K562 (cell line): ENCODE data around the gene NVL. TPM values are rescaled to one million over a fixed set of nuclear protein-coding genes. Genes with fewer than 3 reads are reported as not detected.

ENCODE experiments used
- HEY1 ChIP-seq: fragments of 250-450 bp; sonication (Bioruptor Pico); IDR thresholded peaks from 2 replicates; pipeline ENCODE4 v1.5.0; 2020; ENCODE audit warnings: mild to moderate bottlenecking, moderate library complexity, borderline replicate concordance
- KLF10 ChIP-seq: fragments of 250-450 bp; sonication (Bioruptor Pico); IDR thresholded peaks from 2 replicates; pipeline ENCODE4 v1.6.1; 2021; ENCODE audit warnings: matching md5 sums
- KLF16 ChIP-seq: IDR thresholded peaks from 2 replicates; pipeline ENCODE4 v1.6.1; 2016; ENCODE audit warnings: antibody characterized with exemption
- MCM5 ChIP-seq: fragments of 450-650 bp; IDR thresholded peaks from 2 replicates; pipeline ENCODE4 v1.6.1; 2016; ENCODE audit warnings: low read depth
- NONO ChIP-seq, 2 experiments: fragments of 200-400 bp in 1 of 2; fragments of 450-650 bp in 1 of 2; formaldehyde crosslinking in 1 of 2; IDR thresholded peaks; 2 replicates each; pipeline ENCODE4 v1.6.1; 2017; ENCODE audit warnings: low read depth in 2 of 2, mild to moderate bottlenecking in 2 of 2, moderate library complexity in 2 of 2, low read length in 1 of 2
- RBM34 ChIP-seq: fragments of 200-400 bp; formaldehyde crosslinking; IDR thresholded peaks from 2 replicates; pipeline ENCODE4 v1.6.1; 2018; ENCODE audit warnings: low read length, borderline replicate concordance; ENCODE audit not compliant: insufficient read depth
- SRSF3 ChIP-seq: fragments of 200-400 bp; formaldehyde crosslinking; IDR thresholded peaks from 2 replicates; pipeline ENCODE4 v1.6.1; 2016; ENCODE audit warnings: mild to moderate bottlenecking, low read length, moderate library complexity; ENCODE audit not compliant: insufficient read depth
- TCF3 ChIP-seq: sonication (generic); formaldehyde crosslinking; IDR thresholded peaks from 2 replicates; pipeline ENCODE4 v1.4.0; 2020; ENCODE audit warnings: mild to moderate bottlenecking, missing genetic modification reagents
- ZNF3 ChIP-seq: fragments of 250-450 bp; sonication (Bioruptor Pico); IDR thresholded peaks from 2 replicates; pipeline ENCODE4 v1.5.0; 2021; ENCODE audit warnings: mild to moderate bottlenecking, moderate library complexity
- ZNF445 ChIP-seq: fragments of 250-450 bp; sonication (Bioruptor Pico); IDR thresholded peaks from 2 replicates; pipeline ENCODE4 v1.4.0; 2020; ENCODE audit warnings: low read depth, mild to moderate bottlenecking, moderate library complexity
- ZNF551 ChIP-seq: fragments of 250-450 bp; sonication (Bioruptor Pico); IDR thresholded peaks from 2 replicates; pipeline ENCODE4 v1.5.0; 2021; ENCODE audit warnings: mild to moderate bottlenecking, moderate library complexity
- ZNF76 ChIP-seq: fragments of 250-450 bp; sonication (Bioruptor Pico); IDR thresholded peaks from 2 replicates; pipeline ENCODE4 v1.4.0; 2020; ENCODE audit warnings: mild to moderate bottlenecking, moderate library complexity, borderline replicate concordance
- polyA plus RNA-seq, 8 experiments: library from polyadenylated mRNA; depleted of rRNA in 4 of 8; stranded (reverse) in 5 of 8; unstranded in 3 of 8; fragments of >200 nt; fragmentation: Nextera tagmentation in 2 of 8; fragmentation: Illumina TruSeq in 1 of 8; extraction: Ambion mirVana in 2 of 8; extraction: Trizol in 1 of 8; gene quantifications; 2 replicates each; pipeline versions ENCODE4 v1.2.1 to v1.2.3, GENCODE V29; 2011 to 2014; ENCODE audit warnings: inconsistent platforms in 1 of 8, missing spikeins in 1 of 8
- total RNA-seq, 7 experiments: library from RNA; depleted of rRNA in 6 of 7; stranded (reverse); fragments of >200 nt in 6 of 7; fragmentation: Illumina TruSeq in 2 of 7; extraction: Trizol in 2 of 7; gene quantifications; 2 replicates each; pipeline versions ENCODE4 v1.2.1 to v1.2.3, GENCODE V29; 2011 to 2021; ENCODE audit warnings: low replicate concordance in 1 of 7
- TF ChIP-seq, protein P1 (sequence below), 2 experiments: fragments of 450-650 bp in 1 of 2; sonication (generic) in 1 of 2; formaldehyde crosslinking in 1 of 2; IDR thresholded peaks in 1 of 2; conservative IDR thresholded peaks in 1 of 2; 2 replicates each; pipeline versions ENCODE4 v1.6.1 to v1.8.1; 2016 to 2023; ENCODE audit warnings: mild to moderate bottlenecking in 2 of 2, moderate library complexity in 2 of 2, inconsistent platforms in 1 of 2, missing genetic modification reagents in 1 of 2
- TF ChIP-seq, protein P2 (sequence below), 2 experiments: fragments of 450-650 bp; IDR thresholded peaks; 2 replicates each; pipeline ENCODE4 v1.6.1; 2016; ENCODE audit warnings: mild to moderate bottlenecking in 2 of 2, borderline replicate concordance in 1 of 2, low read depth in 1 of 2, moderate library complexity in 1 of 2
- TF ChIP-seq, protein P3 (sequence below): IDR thresholded peaks from 2 replicates; pipeline ENCODE4 v1.6.1; 2014; ENCODE audit warnings: antibody characterized with exemption

NVL gene
- total and polyA plus RNA-seq, 9 of the 15 experiments (the other 6 are each of a cell fraction or from before 2014, with no cell fraction given), result 32.5 to 86.6 (median 62.9) TPM

DNA sequence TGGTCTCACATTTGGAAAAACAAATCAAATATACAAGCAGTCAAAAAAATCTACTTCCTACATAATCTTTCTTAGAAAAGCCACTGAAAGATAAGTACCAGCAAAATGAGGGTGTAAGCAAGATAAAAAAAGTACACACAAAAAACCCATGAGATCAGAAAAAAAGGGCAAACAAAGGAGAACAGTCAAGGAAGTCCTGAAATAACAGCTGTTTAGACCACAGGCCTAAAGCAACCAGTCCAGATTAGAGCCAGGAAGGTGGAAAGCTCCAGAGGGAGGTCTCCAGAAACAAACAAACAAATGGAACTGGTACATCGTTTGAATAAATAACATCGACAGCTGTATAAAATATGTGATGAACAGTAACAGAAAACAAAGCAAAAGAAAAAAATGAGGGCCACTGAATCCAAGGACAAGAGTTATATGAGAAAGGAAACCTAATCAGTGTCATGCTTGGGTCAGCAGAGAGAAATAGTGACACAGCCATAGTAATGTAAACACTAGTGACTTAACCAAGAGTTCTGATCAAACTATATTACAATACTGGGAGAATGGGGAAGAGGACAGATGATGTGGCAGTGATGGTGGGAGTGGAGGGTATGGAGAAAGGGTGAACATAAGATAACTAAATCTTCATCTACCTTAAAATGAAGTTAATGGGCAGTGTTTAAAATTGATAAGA, 67.5 kb downstream of the NVL start (continued):
- TF ChIP-seq RBM34 (no peak), ZNF76 (CRISPR knock-in tag) (no peak), ZNF3 (CRISPR knock-in tag) (no peak), NONO (IDR thresholded peaks at IDR 0.05; ENCODE audit: low read depth in 2 of 2, low read length in 1 of 2) (no peak), SRSF3 (no peak), KLF10 (CRISPR knock-in tag) (no peak), TCF3 (CRISPR knock-in tag) (peak; percentile 57), MCM5 (no peak), KLF16 (no peak), ZNF445 (CRISPR knock-in tag) (no peak), HEY1 (CRISPR knock-in tag) (no peak), ZNF551 (CRISPR knock-in tag) (no peak)
- TF ChIP-seq, protein P1, sequence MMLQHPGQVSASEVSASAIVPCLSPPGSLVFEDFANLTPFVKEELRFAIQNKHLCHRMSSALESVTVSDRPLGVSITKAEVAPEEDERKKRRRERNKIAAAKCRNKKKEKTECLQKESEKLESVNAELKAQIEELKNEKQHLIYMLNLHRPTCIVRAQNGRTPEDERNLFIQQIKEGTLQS (IDR thresholded peaks at IDR 0.05), result peak; percentile 22; the same call in 1 of the 2 replicates
- TF ChIP-seq, protein P1 (CRISPR knock-in tag; conservative IDR thresholded peaks at IDR 0.05), result no peak
- TF ChIP-seq, protein P2, sequence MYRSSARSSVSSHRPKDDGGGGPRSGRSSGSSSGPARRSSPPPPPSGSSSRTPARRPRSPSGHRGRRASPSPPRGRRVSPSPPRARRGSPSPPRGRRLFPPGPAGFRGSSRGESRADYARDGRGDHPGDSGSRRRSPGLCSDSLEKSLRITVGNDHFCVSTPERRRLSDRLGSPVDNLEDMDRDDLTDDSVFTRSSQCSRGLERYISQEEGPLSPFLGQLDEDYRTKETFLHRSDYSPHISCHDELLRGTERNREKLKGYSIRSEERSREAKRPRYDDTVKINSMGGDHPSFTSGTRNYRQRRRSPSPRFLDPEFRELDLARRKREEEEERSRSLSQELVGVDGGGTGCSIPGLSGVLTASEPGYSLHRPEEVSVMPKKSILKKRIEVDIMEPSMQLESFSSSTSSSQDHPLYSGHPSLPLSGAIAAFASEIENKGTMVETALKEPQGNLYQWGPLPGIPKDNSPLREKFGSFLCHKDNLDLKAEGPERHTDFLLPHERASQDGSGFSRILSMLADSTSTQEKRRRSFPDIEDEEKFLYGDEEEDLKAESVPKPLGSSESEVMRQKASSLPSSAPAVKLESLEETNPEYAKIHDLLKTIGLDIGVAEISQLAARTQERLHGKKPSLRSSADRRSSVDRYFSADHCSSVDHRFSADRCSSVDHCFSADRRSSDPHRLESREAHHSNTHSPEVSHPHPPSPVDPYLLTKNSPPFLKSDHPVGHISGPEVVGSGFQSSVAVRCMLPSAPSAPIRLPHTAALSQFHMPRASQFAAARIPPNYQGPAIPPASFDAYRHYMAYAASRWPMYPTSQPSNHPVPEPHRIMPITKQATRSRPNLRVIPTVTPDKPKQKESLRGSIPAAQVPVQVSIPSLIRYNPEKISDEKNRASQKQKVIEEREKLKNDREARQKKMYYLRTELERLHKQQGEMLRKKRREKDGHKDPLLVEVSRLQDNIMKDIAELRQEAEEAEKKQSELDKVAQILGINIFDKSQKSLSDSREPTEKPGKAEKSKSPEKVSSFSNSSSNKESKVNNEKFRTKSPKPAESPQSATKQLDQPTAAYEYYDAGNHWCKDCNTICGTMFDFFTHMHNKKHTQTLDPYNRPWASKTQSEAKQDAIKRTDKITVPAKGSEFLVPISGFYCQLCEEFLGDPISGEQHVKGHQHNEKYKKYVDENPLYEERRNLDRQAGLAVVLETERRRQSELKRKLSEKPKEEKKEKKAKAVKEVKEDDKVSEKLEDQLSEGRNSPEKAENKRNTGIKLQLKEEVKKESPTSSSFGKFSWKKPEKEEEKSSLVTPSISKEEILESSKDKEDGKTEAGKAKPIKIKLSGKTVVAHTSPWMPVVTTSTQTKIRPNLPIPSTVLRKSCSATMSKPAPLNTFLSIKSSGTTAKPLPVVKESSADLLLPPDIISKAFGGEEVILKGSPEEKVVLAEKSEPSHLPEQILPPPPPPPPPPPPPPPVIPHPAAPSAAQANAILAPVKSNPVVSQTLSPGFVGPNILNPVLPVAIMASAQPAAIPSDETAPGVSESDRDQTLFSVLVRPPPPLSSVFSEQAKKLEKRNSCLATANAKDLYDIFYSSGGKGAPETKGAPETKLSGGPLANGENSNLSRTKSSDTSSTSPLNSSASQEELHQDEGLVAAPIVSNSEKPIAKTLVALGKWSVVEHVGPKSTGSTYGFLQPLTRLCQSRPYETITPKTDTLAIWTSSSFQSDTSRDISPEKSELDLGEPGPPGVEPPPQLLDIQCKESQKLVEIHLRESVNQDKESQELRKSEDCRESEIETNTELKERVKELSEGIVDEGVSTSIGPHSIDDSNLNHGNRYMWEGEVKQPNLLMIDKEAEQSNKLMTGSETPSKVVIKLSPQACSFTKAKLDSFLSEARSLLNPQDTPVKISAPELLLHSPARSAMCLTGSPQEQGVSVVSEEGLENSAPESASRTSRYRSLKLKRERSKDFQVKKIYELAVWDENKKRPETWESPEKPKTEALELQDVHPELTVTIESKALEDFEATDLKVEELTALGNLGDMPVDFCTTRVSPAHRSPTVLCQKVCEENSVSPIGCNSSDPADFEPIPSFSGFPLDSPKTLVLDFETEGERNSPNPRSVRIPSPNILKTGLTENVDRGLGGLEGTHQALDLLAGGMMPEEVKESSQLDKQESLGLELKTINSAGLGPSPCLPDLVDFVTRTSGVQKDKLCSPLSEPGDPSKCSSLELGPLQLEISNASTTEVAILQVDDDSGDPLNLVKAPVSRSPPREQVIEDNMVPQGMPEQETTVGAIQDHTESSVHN (IDR thresholded peaks at IDR 0.05; ENCODE audit: borderline replicate concordance in 1 of 2, low read depth in 1 of 2), result peak in 1 of 2 experiments; percentile 82; a peak in 2 of 4 replicates
- TF ChIP-seq, protein P3, sequence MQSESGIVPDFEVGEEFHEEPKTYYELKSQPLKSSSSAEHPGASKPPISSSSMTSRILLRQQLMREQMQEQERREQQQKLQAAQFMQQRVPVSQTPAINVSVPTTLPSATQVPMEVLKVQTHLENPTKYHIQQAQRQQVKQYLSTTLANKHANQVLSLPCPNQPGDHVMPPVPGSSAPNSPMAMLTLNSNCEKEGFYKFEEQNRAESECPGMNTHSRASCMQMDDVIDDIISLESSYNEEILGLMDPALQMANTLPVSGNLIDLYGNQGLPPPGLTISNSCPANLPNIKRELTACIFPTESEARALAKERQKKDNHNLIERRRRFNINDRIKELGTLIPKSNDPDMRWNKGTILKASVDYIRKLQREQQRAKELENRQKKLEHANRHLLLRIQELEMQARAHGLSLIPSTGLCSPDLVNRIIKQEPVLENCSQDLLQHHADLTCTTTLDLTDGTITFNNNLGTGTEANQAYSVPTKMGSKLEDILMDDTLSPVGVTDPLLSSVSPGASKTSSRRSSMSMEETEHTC, result no peak
